Activated CD8-positive, alpha-beta memory T cell treated with anti-CD3 and anti-CD28 coated beads for 4 hours (primary cell): ENCODE results near the gene ATOH8.

Source experiments
- DNase-seq, 2 donors: peaks; one replicate each; pipeline ENCODE4 v3.0.0-alpha.2; 2020; ENCODE audit warnings: low read depth in 2 of 2

Gene ATOH8

DNA sequence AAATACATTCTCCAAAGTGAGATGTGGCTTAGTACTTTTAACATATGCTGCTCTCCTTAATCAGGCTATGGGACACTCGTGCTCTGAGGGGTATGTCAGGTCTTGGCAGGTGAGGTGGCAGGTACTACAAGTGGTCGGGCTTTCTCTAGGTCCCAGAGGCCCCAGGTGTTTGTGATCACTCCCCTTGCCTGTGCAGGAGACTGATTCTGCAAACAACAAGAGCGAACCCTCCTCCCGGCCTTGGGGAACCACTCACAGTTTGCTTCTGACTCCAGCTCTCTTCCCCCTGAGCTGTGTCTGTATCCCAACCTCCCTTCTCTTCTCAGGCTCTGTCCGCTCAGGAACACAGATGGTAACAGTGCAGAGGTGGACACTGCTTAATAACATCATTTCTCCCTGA lies 48.1 kb downstream of the ATOH8 start:
- no peak for DNase-seq

GRCh38 chr2:85802354-85803103 lies 48.7 kb downstream of the ATOH8 start:
- DNase-seq = no peak

- DNase-seq = no peak
Measured at GRCh38 chr2:85803704-85804425, 50.1 kb downstream of the ATOH8 start.

GRCh38 chr2:85804583-85804982 lies 50.8 kb downstream of the ATOH8 start:
- DNase-seq = no peak

DNA sequence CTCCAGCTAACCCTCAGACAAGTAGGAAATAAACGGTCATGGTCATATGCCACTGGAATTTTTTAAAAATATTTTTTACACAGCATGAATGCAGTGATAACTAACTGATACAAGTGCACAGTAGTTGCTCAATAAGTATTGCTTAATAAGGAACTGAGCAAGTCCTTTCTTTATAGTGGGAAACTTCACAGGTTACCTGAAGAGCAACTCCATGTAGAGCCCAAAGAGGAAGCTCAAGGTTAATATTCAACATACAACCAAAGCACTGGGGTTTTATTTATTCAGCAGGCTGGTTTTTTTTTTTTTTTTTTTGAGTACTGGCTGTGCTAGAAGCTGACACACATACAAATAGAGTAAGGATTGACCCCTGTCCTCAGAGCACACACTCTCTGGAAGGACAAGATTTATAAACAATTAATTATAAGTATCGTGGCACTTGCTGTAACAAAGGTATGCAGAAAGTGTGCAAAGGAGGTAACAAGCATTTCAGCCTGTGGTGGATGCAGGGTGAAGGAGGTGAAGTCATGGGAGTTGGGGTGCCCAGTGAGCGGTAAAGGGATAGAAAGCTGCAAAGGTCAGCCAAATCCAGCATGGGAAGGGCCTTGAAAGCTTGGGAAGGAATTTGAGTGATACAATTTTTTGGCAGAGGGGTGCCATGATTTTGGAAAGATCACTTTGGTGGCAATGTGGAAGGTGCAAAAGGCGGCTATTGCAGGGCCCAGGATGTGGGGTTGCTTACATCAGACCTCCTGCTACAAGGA lies 52.7 kb downstream of the ATOH8 start:
- DNase-seq = no peak

- no peak for DNase-seq
Measured at GRCh38 chr2:85807756-85808155, 54.0 kb downstream of the ATOH8 start.

- no peak for DNase-seq
Measured at GRCh38 chr2:85810371-85811179, 56.8 kb downstream of the ATOH8 start.

- DNase-seq = no peak
Measured at GRCh38 chr2:85811180-85812093, 57.6 kb downstream of the ATOH8 start.

GRCh38 chr2:85812094-85812735 lies 58.4 kb downstream of the ATOH8 start:
- DNase-seq = no peak

DNA sequence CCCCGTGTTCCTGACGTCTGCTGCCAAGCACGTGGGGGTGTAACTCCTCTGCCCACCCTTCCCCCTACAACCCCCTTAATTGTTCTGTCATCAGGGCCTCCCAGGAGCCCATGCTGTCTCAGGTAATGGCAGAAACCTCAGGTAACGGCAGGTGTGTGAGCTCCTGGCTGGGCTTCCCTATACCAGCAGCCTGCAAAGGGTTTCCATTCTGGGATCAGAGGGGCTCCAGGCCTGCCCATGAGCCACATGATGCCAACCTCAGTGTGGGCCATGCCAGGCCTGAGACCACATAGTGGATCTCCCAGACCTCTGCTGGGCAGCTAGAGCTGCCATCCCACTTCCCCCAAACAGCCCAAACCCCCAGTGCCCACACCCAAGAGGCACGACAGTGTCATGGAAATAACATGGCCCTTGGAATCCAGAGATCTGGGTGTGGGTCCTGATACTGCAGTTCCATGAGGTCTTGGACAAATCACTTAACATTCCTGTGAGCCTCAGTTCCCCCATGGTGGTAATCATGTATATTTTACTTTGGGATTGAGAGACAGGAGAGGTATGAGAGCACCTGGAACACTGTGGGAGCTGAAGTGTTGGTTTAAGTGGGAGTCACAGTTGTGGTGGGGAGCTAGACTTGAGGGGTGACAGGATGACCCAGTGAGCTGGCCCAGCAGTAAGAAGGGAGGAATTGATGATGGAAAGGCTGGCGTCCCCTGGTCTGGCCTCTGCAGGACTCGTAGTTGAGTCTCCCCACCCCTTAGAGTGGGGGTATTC lies 59.6 kb downstream of the ATOH8 start:
- no peak for DNase-seq

GRCh38 chr2:85813982-85814801 lies 60.4 kb downstream of the ATOH8 start:
- peak; percentile 64 to 65 for DNase-seq

GRCh38 chr2:85814802-85815550 lies 61.2 kb downstream of the ATOH8 start:
- DNase-seq = no peak

GRCh38 chr2:85819811-85820510 lies 66.2 kb downstream of the ATOH8 start:
- DNase-seq = no peak

GRCh38 chr2:85822766-85823165 lies 69.0 kb downstream of the ATOH8 start:
- no peak for DNase-seq

DNA sequence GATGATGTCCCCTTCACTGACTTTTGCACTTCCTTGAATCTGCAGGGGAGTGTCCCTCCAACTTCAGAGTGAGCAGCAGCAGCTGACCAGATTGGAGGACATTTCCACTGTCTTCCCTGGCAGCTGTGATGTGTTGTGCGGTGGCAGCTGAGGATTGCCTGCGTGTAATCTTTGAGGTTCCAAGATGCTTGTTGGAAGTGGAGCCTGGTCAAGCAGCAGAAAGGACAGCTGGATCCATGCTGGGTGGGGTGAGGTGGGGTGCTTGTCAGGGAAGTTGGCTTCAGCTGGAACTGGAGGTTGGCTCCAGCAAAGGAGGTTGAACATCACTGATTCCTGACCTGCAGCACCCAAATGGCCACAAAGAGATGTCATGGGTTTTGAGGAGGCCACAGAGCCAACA lies 70.2 kb downstream of the ATOH8 start:
- no peak for DNase-seq

DNA sequence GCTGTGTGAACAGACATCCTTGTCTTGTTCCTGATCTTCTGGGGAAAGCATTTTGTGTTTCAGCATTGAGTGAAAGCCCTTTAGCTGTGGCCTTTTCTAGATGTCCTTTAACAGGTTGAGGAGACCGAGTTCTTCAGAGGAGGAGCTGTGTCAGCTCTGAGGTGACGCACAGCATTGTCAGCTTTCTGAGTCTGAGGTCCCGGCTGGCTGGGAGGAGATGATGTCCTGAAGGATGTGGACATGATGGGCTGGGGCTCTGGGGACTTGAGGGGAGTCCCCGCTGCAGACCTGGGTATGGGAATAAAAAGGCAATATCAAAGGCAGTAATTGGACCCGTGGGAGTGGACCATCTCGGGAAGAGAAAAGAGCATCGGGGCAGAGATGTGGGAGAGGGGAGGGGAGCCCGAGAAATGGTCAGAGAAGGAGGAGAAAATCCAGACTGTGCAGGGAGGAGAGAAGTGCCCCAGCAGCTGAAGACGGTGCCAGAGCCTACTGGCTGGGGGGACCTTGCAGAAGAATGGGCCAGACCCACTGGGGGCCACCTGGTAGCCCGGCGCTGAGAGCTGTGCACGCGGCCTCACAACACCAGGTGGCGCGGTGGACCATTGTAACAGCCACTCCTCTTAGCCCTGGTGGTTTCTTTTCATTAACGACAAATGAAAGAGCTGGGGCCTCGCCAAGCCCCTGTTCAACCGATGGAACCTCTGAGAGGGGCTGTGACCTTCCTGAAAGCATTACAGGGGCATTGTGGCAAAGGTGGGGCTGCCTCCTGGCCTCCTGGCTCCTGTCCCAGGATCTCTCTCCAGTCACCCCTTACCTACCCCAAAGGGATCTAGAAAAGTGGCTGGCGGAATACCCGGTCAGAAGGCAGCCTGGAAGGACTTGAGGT lies 73.4 kb downstream of the ATOH8 start:
- peak; percentile 61 to 70 for DNase-seq
